ENCODE results near the gene NR5A2. TPM values are rescaled to one million over a fixed set of nuclear protein-coding genes. Genes with fewer than 3 reads are reported as not detected.

NR5A2 gene
- total RNA-seq, 1 donor from 2014 or later: not detected

DNA sequence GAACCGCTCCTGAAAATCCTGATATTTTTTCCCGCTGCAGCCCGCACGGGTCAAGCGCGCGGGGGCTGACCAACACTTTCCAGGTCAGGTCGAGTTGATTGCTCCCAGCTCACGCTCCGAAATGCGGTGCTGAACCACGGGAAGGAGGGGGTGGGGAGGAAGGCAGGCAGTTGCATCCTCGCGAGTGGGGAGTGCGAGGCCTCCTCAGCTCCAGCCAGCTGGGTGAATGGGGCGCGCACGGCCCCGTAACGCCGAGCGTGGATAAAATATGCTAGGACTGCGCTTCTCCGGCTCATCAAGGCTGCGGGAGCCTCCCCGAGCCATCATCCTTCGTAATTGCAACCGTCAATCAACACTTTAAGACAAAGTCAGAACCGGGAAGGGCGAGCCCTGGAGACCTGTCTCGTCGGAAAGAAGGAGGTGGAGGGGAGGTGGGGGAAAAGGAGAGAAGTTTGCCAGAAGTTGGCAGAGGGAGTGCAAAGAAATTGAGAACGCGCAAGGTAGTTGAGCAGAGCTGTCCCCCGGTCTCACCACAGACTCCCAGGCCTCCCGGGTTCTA lies 8.0 kb downstream of the NR5A2 start:
- DNase-seq (ENCODE audit: low read depth): no peak
- TF ChIP-seq, protein P1, sequence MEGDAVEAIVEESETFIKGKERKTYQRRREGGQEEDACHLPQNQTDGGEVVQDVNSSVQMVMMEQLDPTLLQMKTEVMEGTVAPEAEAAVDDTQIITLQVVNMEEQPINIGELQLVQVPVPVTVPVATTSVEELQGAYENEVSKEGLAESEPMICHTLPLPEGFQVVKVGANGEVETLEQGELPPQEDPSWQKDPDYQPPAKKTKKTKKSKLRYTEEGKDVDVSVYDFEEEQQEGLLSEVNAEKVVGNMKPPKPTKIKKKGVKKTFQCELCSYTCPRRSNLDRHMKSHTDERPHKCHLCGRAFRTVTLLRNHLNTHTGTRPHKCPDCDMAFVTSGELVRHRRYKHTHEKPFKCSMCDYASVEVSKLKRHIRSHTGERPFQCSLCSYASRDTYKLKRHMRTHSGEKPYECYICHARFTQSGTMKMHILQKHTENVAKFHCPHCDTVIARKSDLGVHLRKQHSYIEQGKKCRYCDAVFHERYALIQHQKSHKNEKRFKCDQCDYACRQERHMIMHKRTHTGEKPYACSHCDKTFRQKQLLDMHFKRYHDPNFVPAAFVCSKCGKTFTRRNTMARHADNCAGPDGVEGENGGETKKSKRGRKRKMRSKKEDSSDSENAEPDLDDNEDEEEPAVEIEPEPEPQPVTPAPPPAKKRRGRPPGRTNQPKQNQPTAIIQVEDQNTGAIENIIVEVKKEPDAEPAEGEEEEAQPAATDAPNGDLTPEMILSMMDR (conservative IDR thresholded peaks at IDR 0.05; ENCODE audit: low read depth, low read length): no peak
- H3K4me3 ChIP-seq (ENCODE audit: low read depth, low read length): no peak overlapping the region

- DNase-seq (ENCODE audit: low read depth): no peak
- H3K4me3 ChIP-seq (ENCODE audit: low read depth, low read length): no peak overlapping the region
- TF ChIP-seq, protein P1 (conservative IDR thresholded peaks at IDR 0.05; ENCODE audit: low read depth, low read length): no peak
Measured at GRCh38 chr1:200035956-200036618, 8.6 kb downstream of the NR5A2 start.

DNA sequence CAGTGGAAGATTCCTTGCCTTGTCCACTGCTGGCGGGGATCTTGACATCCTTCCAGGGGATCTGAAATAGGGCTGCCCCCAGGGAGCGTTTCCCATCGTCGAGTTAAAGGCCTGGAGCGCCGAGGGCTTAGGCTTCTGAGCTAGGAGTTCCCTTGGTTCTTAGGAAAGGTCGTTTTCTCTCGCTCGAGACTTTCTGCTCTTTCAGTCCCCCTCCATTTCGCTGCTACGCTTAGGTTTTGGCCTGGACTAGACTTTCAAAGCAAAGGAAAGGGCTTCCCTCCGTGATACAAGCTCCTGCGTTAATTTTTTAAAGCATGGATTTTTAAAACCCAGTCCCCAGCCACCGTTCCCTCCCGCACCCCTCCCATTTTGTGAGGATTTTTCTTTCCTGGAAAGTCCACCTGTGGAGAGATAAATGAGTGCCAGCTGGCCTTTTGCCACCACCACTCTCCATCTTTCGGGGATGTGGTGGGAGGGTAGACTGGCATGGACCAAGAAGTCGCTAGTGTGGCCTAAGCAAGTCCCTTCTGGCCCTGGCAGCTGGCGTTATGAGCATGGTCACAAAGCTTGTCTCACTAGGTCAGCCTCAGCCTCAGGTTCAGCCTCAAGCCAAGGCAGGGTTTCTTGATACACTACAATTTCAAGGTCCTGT lies 9.2 kb downstream of the NR5A2 start:
- TF ChIP-seq, protein P1 (conservative IDR thresholded peaks at IDR 0.05; ENCODE audit: low read depth, low read length): no peak
- DNase-seq (ENCODE audit: low read depth): no peak
- H3K4me3 ChIP-seq (ENCODE audit: low read depth, low read length): no peak overlapping the region

DNA sequence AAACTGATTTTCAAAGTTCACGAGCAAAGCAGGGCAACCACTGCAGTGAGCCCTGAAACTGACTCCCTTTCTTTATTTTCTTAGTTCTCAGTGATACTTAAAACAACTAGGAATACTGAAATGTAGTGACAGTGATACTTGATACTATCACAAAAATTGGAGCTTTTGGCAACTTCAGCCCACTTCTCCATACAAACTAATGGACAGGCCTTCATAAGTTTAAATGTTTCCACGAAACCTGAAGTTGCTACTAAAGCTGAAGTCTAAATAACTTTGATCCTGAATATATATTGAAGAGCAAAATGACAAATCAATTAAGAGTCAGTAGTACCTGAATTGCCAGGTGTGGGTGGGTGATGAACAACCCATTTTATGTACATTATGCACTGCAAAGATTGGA lies 10.0 kb downstream of the NR5A2 start:
- TF ChIP-seq, protein P1 (conservative IDR thresholded peaks at IDR 0.05; ENCODE audit: low read depth, low read length): no peak
- H3K4me3 ChIP-seq (ENCODE audit: low read depth, low read length): no peak overlapping the region
- no peak for DNase-seq (ENCODE audit: low read depth)

GRCh38 chr1:200037904-200038303 lies 10.4 kb downstream of the NR5A2 start:
- TF ChIP-seq, protein P1 (conservative IDR thresholded peaks at IDR 0.05; ENCODE audit: low read depth, low read length): no peak
- no peak overlapping the region for H3K4me3 ChIP-seq (ENCODE audit: low read depth, low read length)
- DNase-seq (ENCODE audit: low read depth): no peak

GRCh38 chr1:200038325-200038980 lies 10.9 kb downstream of the NR5A2 start:
- H3K4me3 ChIP-seq (ENCODE audit: low read depth, low read length): no peak overlapping the region
- TF ChIP-seq, protein P1 (conservative IDR thresholded peaks at IDR 0.05; ENCODE audit: low read depth, low read length): no peak
- DNase-seq (ENCODE audit: low read depth): no peak
